Transverse colon (tissue), 4 donors: ENCODE data around the gene CELA2B. TPM values are rescaled to one million over a fixed set of nuclear protein-coding genes. Genes with fewer than 3 reads are reported as not detected.

Source experiments
- DNase-seq: peaks from one replicate; pipeline ENCODE4 v3.0.0-alpha.2; 2019
- H3K27ac ChIP-seq, 4 donors: fragments of 200-600 bp; sonication (generic); 2 replicates each; pipeline ENCODE4 v1.5.1; 2016 to 2018; ENCODE audit warnings: inconsistent platforms in 4 of 4
- H3K27me3 ChIP-seq: fragments of 200-600 bp; sonication (generic); 2 replicates; pipeline ENCODE4 v1.5.1; 2017; ENCODE audit warnings: inconsistent platforms
- H3K36me3 ChIP-seq, 4 donors: fragments of 200-600 bp; sonication (generic); 2 replicates each; pipeline ENCODE4 v1.5.1; 2017 to 2019; ENCODE audit warnings: inconsistent platforms in 4 of 4
- H3K4me1 ChIP-seq, 4 donors: fragments of 200-600 bp; sonication (generic); 2 replicates each; pipeline ENCODE4 v1.5.1; 2017 to 2020; ENCODE audit warnings: inconsistent platforms in 4 of 4
- H3K4me3 ChIP-seq, 4 donors: fragments of 200-600 bp; sonication (generic); 1 replicate in 1 of 4; 2 replicates in 3 of 4; pipeline versions ENCODE4 v1.5.1 to v1.6.1; 2017 to 2019; ENCODE audit warnings: inconsistent platforms in 4 of 4
- H3K9me3 ChIP-seq, 2 donors: fragments of 200-600 bp; sonication (generic); 2 replicates each; pipeline ENCODE4 v1.5.1; 2017 to 2019; ENCODE audit warnings: inconsistent platforms in 2 of 2
- CTCF ChIP-seq, 5 experiments: fragments of 200-600 bp in 3 of 5; fragments of 450-650 bp in 2 of 5; sonication (generic) in 3 of 5; IDR thresholded peaks; 1 replicate in 2 of 5; 2 replicates in 3 of 5; pipeline ENCODE4 v1.5.1; 2016 to 2017; ENCODE audit warnings: antibody characterized with exemption in 5 of 5, inconsistent platforms in 3 of 5, mild to moderate bottlenecking in 2 of 5, moderate library complexity in 1 of 5
- EP300 ChIP-seq: sonication (generic); formaldehyde crosslinking; IDR thresholded peaks from one replicate; pipeline ENCODE4 v1.6.1; 2017; ENCODE audit warnings: antibody characterized with exemption, low read depth
- POLR2A ChIP-seq: fragments of 450-650 bp; IDR thresholded peaks from one replicate; pipeline ENCODE4 v1.6.1; 2016; ENCODE audit warnings: antibody characterized with exemption, mild to moderate bottlenecking, moderate library complexity
- POLR2AphosphoS5 ChIP-seq, 3 donors: sonication (generic); formaldehyde crosslinking; IDR thresholded peaks; one replicate each; pipeline ENCODE4 v1.6.1; 2016; ENCODE audit warnings: antibody characterized with exemption in 3 of 3
- WGBS, 2 donors: methylation state at CpG; one replicate each; pipeline ENCODE4 v1.1.5; 2018; ENCODE audit warnings: low coverage in 1 of 2; 5-methylcytosine and 5-hydroxymethylcytosine counted together
- in situ Hi-C, 4 donors: fragments of 200-750 bp; cut with MboI; loops; one replicate each; pipeline versions ENCODE4 v1.15.0 to v1.15.1; 2017; ENCODE audit warnings: low sequenced_read_pairs in 3 of 4, low pct_ligation_motif_present in 1 of 4, low pct_unique_long_range_greater_than_20kb in 1 of 4
- intact Hi-C: fragments of 100-400 bp; cut with DNase I; formaldehyde crosslinking; loops from one replicate; pipeline ENCODE4 v1.15.1; 2023; ENCODE audit warnings: low total_unique reads
- total RNA-seq, 4 donors: library from RNA; depleted of rRNA; stranded (reverse); fragments of >200 nt; gene quantifications; one replicate each; pipeline ENCODE4 v1.1.0, GENCODE V29; 2016

Gene CELA2B
- total RNA-seq, 4 donors from 2014 or later = not detected

GRCh38 chr1:15531682-15532081, 55.8 kb downstream of the CELA2B start:
- no peak for TF ChIP-seq POLR2AphosphoS5 (IDR thresholded peaks at IDR 0.05)
- no peak for TF ChIP-seq POLR2A
- no peak for TF ChIP-seq EP300
- TF ChIP-seq CTCF (IDR thresholded peaks at IDR 0.05) = no peak
- Histone ChIP-seq H3K9me3 (no peaks in the 10 kb centered on the region), H3K27ac (no peak overlapping the region), H3K27me3 (no peaks in the 10 kb centered on the region), H3K36me3 (peaks cover 0 to 7% (median 2%) of the 10 kb centered on the region in 4 donors), H3K4me1 (peaks cover 7 to 14% (median 9%) of the 10 kb centered on the region in 4 donors), H3K4me3 (no peak overlapping the region)
- no peak for DNase-seq
- 68 to 72% methylated on average over 2 of the region's 2 CpGs for WGBS, 2 donors
- in situ Hi-C loops = no loop called here
- intact Hi-C loops = no loop called here

- no peaks in the 10 kb centered on the region for H3K4me1 ChIP-seq
- no peak overlapping the region for H3K4me3 ChIP-seq
- WGBS, 2 donors = 70 to 86% methylated on average over 6 of the region's 6 CpGs
- no peaks in the 10 kb centered on the region for H3K9me3 ChIP-seq
- intact Hi-C loops (no loop called here), in situ Hi-C loops (no loop called here)
- no peak for DNase-seq
- no peak overlapping the region for H3K27ac ChIP-seq
- TF ChIP-seq CTCF (IDR thresholded peaks at IDR 0.05) = no peak
- no peak for TF ChIP-seq POLR2A
- TF ChIP-seq EP300 = no peak
- no peak for TF ChIP-seq POLR2AphosphoS5 (IDR thresholded peaks at IDR 0.05)
- peaks cover 0 to 39% (median 8%) of the 10 kb centered on the region in 4 donors for H3K36me3 ChIP-seq
- no peaks in the 10 kb centered on the region for H3K27me3 ChIP-seq
Measured at GRCh38 chr1:15538771-15539170, 62.9 kb downstream of the CELA2B start.

GRCh38 chr1:15540186-15540585, 64.3 kb downstream of the CELA2B start:
- in situ Hi-C loops (no loop called here), intact Hi-C loops (no loop called here)
- no peak overlapping the region for H3K27ac ChIP-seq
- H3K4me3 ChIP-seq = no peak overlapping the region
- H3K27me3 ChIP-seq = no peaks in the 10 kb centered on the region
- no peak for DNase-seq
- WGBS, 2 donors = 88 to 93% methylated on average over 8 of the region's 8 CpGs
- no peaks in the 10 kb centered on the region for H3K4me1 ChIP-seq
- no peaks in the 10 kb centered on the region for H3K9me3 ChIP-seq
- no peak for TF ChIP-seq EP300
- no peak for TF ChIP-seq POLR2AphosphoS5 (IDR thresholded peaks at IDR 0.05)
- no peak for TF ChIP-seq CTCF (IDR thresholded peaks at IDR 0.05)
- TF ChIP-seq POLR2A = no peak
- peaks cover 0 to 51% (median 13%) of the 10 kb centered on the region in 4 donors for H3K36me3 ChIP-seq

Other genes with a start within 250 kb of the CELA2B start
- under 1 TPM in 2 of 4 donors, not detected in 2; 0.75 to 0.82 TPM for gene FHAD1, start 228.9 kb upstream of the CELA2B start, total RNA-seq
- 100 to 1,000 TPM in 3 of 4 donors, 10 to 100 TPM in 1; 88.0 to 188 (median 174) TPM for gene EFHD2, start 66.2 kb upstream of the CELA2B start, total RNA-seq
- under 1 TPM in 1 of 4 donors, not detected in 3; 0.64 TPM for gene CTRC, start 37.7 kb upstream of the CELA2B start, total RNA-seq
- not detected for gene CELA2A, start 19.4 kb upstream of the CELA2B start, total RNA-seq
- 100 to 1,000 TPM in 1 of 4 donors, 10 to 100 TPM in 3; 19.1 to 151 (median 25.2) TPM for gene CASP9, start 48.1 kb downstream of the CELA2B start, total RNA-seq
- gene DNAJC16, start 50.7 kb downstream of the CELA2B start, total RNA-seq = 10 to 100 TPM in 3 of 4 donors, 1 to 10 TPM in 1; 7.8 to 30.3 (median 19.7) TPM
- gene AGMAT, start 108.9 kb downstream of the CELA2B start, total RNA-seq = 10 to 100 TPM in 2 of 4 donors, 1 to 10 TPM in 2; 6.7 to 24.1 (median 13.7) TPM
- 10 to 100 TPM; 28.1 to 95.4 (median 42.9) TPM for gene DDI2, start 141.4 kb downstream of the CELA2B start, total RNA-seq
- gene PLEKHM2, start 208.2 kb downstream of the CELA2B start, total RNA-seq = 10 to 100 TPM; 27.7 to 40.3 (median 33.0) TPM